GM19438 (cell line): Measurements from ENCODE around the gene GNG4.
"Not testable (repeated sequence)": the region's sequence is repeated elsewhere in the genome, so short reads cannot be mapped to it uniquely, and the experiment has no call there.

Experiments
- ATAC-seq: cut with Tn5 transposase; IDR thresholded peaks from one replicate; pipeline ENCODE4 v1.9.1; 2021; ENCODE audit warnings: low read depth; ENCODE audit not compliant: unreplicated experiment

Gene GNG4

DNA sequence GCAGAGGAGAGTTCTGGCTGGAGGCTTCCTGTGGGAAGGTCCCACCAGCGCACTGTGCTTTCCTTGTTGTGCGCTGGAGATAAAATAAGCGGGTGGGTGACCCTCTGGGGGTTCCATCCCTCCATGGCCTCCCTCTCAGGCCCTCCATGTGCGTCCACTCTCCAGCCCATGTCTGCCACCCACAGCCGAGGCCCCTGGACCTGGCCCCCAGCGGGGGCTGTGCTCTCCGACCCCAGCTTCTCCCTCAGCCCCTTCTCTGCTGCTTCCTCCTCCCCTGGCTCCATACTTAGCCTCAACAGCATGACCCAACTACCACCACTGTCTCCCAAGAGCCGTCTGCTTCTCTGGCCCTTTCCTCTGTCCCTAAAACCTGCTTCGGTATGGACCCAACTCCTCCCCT, 61.4 kb downstream of the GNG4 start:
- ATAC-seq = no peak

GRCh38 chr1:235586992-235587391, 62.6 kb downstream of the GNG4 start:
- no peak for ATAC-seq

DNA sequence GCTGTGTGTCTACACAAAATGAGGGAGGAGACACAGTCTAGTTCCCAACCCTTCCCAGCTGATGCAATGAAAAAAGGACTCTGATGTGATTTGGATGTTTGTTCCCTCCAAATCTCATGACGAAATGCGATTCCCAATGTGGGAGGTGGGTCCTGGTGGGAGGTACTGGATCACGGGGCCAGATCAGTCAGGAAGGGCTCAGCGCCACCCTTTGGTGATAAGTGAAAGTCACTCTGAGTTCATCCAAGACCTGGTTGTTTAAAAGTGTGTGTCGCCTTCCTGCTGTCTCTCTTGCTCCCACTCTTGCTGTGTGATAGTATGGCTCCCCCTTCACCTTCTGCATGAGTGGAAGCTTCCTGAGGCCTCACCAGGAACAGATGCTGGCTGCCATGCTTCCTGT, 63.2 kb downstream of the GNG4 start:
- no peak for ATAC-seq

- no peak for ATAC-seq
Observed at GRCh38 chr1:235584973-235585372, 64.6 kb downstream of the GNG4 start.

- ATAC-seq = no peak
Observed at GRCh38 chr1:235583511-235584001, 66.0 kb downstream of the GNG4 start.

GRCh38 chr1:235582130-235582529, 67.5 kb downstream of the GNG4 start:
- no peak for ATAC-seq

DNA sequence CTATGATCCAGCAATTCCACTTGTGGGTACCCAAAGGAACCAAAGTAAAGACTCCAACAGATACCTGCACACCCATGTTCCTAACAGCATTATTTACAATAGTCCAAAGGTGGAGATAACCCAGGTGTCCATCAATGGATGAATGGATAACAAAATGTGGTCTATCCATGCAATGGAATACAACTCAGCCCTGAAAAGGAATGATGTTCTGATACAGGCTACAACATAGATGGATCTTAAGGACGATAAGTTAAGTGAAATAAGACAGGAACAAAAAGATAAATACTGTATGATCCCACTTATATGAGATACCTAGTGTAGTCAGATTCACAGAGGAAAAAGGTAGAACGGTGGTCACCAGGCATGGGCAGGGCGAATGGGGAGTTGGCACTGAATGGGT, 69.7 kb downstream of the GNG4 start:
- no peak for ATAC-seq

DNA sequence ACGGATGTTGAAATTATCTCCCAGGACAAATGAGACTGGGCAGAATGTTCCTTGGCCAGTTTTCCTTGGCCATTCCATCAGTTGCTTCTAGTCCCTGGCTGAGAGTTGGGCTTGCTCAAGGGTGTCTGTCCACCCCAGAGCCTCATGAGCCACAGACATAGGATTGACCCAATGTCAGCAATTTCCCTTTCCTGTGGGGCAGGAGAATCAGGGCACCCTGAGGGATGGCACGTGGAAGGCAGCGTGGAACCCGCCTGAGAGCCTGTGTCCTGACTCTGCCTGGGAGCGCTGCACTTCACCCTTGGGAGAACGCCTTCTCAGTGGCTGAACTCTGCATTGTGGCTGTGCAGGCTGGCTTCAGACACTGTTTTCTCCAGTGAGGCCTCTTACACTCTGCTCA, 74.0 kb downstream of the GNG4 start:
- no peak for ATAC-seq

DNA sequence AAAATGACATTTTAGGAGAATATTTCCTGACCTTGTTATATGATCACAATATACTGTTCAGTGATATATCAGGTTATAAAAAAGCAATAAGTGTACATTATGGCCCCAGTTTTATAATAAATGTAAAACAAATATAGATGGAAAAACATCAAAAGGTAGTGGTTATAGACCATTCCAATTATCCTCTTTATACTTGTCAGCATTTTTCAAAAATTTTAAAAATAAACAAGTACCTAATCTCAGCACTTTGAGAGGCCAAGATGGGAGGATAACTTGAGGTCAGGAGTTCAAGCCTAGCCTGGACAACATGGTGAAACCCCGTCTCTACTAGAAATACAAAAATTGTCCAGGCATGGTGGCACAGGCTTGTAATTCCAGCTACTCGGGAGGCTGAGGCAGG, 75.7 kb downstream of the GNG4 start:
- ATAC-seq = no peak

GRCh38 chr1:235572971-235573370, 76.6 kb downstream of the GNG4 start:
- not testable (repeated sequence) for ATAC-seq

- no peak for ATAC-seq
Observed at GRCh38 chr1:235571482-235571881, 78.1 kb downstream of the GNG4 start.

DNA sequence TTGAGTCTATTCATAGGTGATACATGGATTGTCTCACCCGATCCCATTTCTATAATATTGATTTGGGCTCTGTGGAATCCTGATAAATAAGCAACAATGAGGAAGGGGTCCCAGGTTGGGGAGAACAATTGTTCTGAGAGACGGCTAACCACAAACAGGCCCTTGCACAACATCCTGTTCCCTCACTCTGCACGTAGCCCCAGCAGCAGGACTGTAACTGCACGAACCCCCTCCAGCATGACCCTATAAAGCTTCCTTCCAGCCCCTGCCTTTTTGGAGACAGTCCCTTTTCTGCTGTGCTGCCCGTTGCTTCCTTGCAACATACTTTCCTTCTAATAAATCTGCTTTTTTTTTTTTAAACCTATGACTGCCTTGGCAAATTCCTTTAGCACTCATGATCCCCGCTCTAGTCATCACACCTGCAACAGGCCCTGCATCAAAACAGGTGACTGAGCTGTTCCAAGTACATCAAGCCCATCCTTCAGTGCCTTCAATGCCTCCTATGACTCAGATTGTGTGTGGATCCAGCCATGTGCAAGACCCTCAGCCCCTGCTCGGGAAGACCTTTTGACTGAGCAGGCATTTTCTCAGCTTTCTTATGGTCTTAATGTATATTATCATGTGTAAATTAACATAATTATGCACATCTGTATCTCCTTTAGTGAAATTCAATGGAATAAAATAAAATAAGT, 81.6 kb downstream of the GNG4 start:
- no peak for ATAC-seq

GRCh38 chr1:235566084-235566483, 83.5 kb downstream of the GNG4 start:
- ATAC-seq = no peak

DNA sequence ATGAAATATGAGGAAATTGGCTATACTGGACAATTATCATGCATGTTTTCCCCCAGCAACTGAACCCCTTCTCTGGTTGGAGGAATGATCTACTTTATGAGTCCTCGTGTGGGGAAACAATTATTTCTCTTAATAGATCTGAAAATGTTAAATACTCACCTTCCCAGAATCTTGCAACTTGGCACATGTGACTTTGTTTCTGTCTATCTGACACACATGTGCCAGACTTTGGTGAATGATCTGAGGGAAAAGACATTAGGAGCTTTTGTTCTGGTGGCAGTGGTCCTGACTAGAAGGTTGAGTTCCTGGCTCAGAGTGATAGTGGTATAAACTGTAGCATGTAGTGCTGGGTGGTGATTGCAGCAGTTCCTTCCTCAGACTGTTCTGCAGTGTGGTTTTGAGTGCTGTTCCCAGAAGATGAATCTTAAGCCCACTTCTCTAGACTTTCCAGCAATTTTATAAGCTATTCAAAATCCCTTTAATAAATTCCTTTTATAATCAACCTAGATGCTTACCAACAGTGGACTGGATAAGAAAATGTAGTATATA, 86.0 kb downstream of the GNG4 start:
- no peak for ATAC-seq

GRCh38 chr1:235562589-235562988, 87.0 kb downstream of the GNG4 start:
- ATAC-seq = no peak

DNA sequence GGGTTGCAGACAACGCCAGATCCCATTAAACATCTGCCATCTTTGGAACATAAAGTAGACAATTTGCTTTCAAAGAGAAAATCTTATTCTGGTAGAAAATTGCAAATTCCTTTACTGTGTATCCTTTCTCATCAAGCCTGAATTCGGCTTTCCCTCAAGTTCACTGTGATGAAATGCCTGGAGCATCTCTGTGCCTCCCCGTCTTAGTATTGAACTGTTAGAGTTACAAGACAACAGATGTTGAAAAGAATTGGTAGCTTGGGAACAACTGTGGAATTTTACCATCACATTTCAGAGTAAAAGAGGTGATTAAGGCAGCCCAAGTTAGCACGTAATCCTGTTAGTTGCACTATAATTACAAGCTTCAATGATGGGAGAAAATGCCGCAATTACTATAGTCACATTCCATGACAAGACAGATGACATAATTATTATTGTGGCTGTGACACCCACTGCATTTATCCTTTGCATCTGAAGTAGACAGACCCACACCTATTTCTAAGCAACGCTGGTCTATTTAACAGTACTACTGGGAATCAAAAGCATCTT, 90.9 kb downstream of the GNG4 start:
- no peak for ATAC-seq

DNA sequence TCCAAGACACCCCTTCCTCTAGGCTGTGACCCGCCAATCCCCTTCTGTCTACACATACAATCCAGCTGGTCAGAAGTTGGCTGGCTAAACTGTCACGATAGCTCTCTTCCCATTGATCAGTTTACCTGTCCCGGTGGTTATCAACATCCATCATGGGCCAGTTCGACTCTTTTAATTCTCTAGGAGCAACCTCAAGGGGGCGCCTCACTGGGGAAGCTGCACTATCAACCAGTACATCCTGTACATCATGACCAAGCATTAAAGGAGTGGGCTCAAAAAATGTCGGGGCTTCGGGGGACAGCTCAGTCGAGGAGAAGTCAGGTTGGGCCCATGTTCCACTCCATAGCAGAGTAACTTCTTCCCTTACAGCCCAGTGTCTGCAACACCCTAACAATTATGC, 92.1 kb downstream of the GNG4 start:
- ATAC-seq = no peak

GRCh38 chr1:235556807-235557206, 92.8 kb downstream of the GNG4 start:
- no peak for ATAC-seq

GRCh38 chr1:235553112-235553551, 96.5 kb downstream of the GNG4 start:
- ATAC-seq = no peak

GRCh38 chr1:235552146-235552716, 97.4 kb downstream of the GNG4 start:
- ATAC-seq = no peak

GRCh38 chr1:235549351-235550139, 100.0 kb downstream of the GNG4 start:
- no peak for ATAC-seq
